Measurements from ENCODE around the gene MON2.

DNA sequence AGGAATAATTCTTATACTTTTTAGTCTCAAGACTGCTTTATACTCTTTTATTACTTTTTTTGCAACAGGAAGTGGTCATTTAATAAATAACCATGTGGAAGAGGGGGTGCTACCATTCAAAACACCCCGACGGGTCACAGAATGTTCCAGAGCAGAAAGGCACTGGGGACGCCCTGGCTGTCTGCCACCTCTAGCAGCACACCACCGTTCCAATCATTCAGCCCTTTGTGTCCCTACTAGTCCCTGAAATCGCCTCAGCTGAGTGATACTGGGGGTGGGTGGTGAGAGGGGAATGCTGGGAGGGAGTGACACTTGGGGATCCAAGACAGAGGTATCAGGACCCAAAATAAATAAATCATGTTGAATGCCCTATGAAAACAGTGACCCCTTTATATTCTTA is 52.4 kb downstream of the MON2 start:
- TF ChIP-seq, protein P1, sequence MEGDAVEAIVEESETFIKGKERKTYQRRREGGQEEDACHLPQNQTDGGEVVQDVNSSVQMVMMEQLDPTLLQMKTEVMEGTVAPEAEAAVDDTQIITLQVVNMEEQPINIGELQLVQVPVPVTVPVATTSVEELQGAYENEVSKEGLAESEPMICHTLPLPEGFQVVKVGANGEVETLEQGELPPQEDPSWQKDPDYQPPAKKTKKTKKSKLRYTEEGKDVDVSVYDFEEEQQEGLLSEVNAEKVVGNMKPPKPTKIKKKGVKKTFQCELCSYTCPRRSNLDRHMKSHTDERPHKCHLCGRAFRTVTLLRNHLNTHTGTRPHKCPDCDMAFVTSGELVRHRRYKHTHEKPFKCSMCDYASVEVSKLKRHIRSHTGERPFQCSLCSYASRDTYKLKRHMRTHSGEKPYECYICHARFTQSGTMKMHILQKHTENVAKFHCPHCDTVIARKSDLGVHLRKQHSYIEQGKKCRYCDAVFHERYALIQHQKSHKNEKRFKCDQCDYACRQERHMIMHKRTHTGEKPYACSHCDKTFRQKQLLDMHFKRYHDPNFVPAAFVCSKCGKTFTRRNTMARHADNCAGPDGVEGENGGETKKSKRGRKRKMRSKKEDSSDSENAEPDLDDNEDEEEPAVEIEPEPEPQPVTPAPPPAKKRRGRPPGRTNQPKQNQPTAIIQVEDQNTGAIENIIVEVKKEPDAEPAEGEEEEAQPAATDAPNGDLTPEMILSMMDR (IDR thresholded peaks at IDR 0.05), result no peak
- TF ChIP-seq POLR2A (IDR thresholded peaks at IDR 0.05), result no peak

All from uterus (tissue), 2 donors.